Non-pigmented ciliary epithelial cell (primary cell): ENCODE measurements around the gene COL6A2.
"Not testable (repeated sequence)": the region's sequence is repeated elsewhere in the genome, so short reads cannot be mapped to it uniquely, and the experiment has no call there.

Source experiments
- DNase-seq: peaks from one replicate; pipeline ENCODE4 v3.0.0-alpha.2; 2010; ENCODE audit warnings: low read depth

Gene COL6A2

GRCh38 chr21:46094401-46095082 lies 3.4 kb upstream of the COL6A2 start:
- no peak for DNase-seq

- DNase-seq: no peak
These were observed 2.7 kb upstream of the COL6A2 start for GRCh38 chr21:46095083-46095719.

GRCh38 chr21:46095814-46096595 lies 1.9 kb upstream of the COL6A2 start:
- DNase-seq: no peak

- no peak for DNase-seq
These were observed 1.1 kb upstream of the COL6A2 start for GRCh38 chr21:46096596-46097335.

GRCh38 chr21:46098303-46099141 lies 610 bp downstream of the COL6A2 start:
- DNase-seq: no peak

- DNase-seq: no peak
These were observed 1.6 kb downstream of the COL6A2 start for GRCh38 chr21:46099476-46099875.

- no peak for DNase-seq
These were observed 2.1 kb downstream of the COL6A2 start for GRCh38 chr21:46100020-46100419.

GRCh38 chr21:46100426-46100825 lies 2.5 kb downstream of the COL6A2 start:
- DNase-seq: no peak

GRCh38 chr21:46100906-46101305 lies 3.0 kb downstream of the COL6A2 start:
- no peak for DNase-seq

GRCh38 chr21:46104104-46104503 lies 6.2 kb downstream of the COL6A2 start:
- no peak for DNase-seq

- DNase-seq: not testable (repeated sequence)
These were observed 9.5 kb downstream of the COL6A2 start for GRCh38 chr21:46107376-46107775.

GRCh38 chr21:46108827-46109312 lies 11.0 kb downstream of the COL6A2 start:
- DNase-seq: no peak

GRCh38 chr21:46109313-46110221 lies 11.7 kb downstream of the COL6A2 start:
- DNase-seq: no peak

GRCh38 chr21:46110499-46111192 lies 12.7 kb downstream of the COL6A2 start:
- no peak for DNase-seq

GRCh38 chr21:46111193-46111571 lies 13.3 kb downstream of the COL6A2 start:
- no peak for DNase-seq

- DNase-seq: no peak
These were observed 14.2 kb downstream of the COL6A2 start for GRCh38 chr21:46111857-46112724.

- DNase-seq: no peak
These were observed 14.9 kb downstream of the COL6A2 start for GRCh38 chr21:46112725-46113215.

GRCh38 chr21:46113497-46114176 lies 15.7 kb downstream of the COL6A2 start:
- DNase-seq: no peak
